Nephron (organoid): ENCODE results near the gene VWA3A.
"Not testable (repeated sequence)": the region's sequence is repeated elsewhere in the genome, so short reads cannot be mapped to it uniquely, and the experiment has no call there.

Experiments
- H3K27ac Mint-ChIP-seq, 3 experiments: 2 replicates each; pipeline ENCODE4 v1.8.0; 2020; ENCODE audit warnings: mixed read lengths in 3 of 3, mild to moderate bottlenecking in 2 of 3, moderate library complexity in 1 of 3
- H3K27me3 Mint-ChIP-seq: 2 replicates; pipeline ENCODE4 v1.8.0; 2021; ENCODE audit warnings: low read depth, mild to moderate bottlenecking, moderate library complexity, mixed read lengths
- H3K36me3 Mint-ChIP-seq: 2 replicates; pipeline ENCODE4 v1.8.0; 2020; ENCODE audit warnings: low read depth, mixed read lengths
- H3K4me1 Mint-ChIP-seq: 2 replicates; pipeline ENCODE4 v1.8.0; 2020; ENCODE audit warnings: mixed read lengths
- H3K4me3 Mint-ChIP-seq, 3 experiments: 2 replicates each; pipeline ENCODE4 v1.8.0; 2020; ENCODE audit warnings: mild to moderate bottlenecking in 3 of 3, mixed read lengths in 3 of 3, moderate library complexity in 2 of 3
- H3K9me3 Mint-ChIP-seq: 2 replicates; pipeline ENCODE4 v1.8.0; 2020; ENCODE audit warnings: mixed read lengths
- CTCF ChIP-seq, 3 experiments: fragments of 200-600 bp; sonication (generic); IDR thresholded peaks; one replicate each; pipeline ENCODE4 v1.5.0; 2021; ENCODE audit warnings: antibody characterized with exemption in 3 of 3; ENCODE audit not compliant: unreplicated experiment in 3 of 3

VWA3A gene

GRCh38 chr16:22193063-22193411 is 100.7 kb downstream of the VWA3A start:
- no peak for TF ChIP-seq CTCF (IDR thresholded peaks at IDR 0.05; ENCODE audit: unreplicated experiment in 3 of 3)
- Mint-ChIP-seq H3K27ac (peak overlapping the region in 1 of 3 experiments; percentile 32), H3K36me3 (no peaks in the 10 kb centered on the region), H3K27me3 (peaks cover 8% of the 10 kb centered on the region), H3K4me1 (peaks cover 32% of the 10 kb centered on the region), H3K4me3 (no peak overlapping the region), H3K9me3 (no peaks in the 10 kb centered on the region)

GRCh38 chr16:22194707-22195444 is 102.5 kb downstream of the VWA3A start:
- Mint-ChIP-seq H3K36me3 (no peaks in the 10 kb centered on the region), H3K27ac (peak overlapping the region; percentile 13 to 78 (median 35)), H3K9me3 (no peaks in the 10 kb centered on the region), H3K4me3 (peak overlapping the region; percentile 84 to 96 (median 86)), H3K4me1 (peaks cover 18% of the 10 kb centered on the region), H3K27me3 (peaks cover 8% of the 10 kb centered on the region)
- TF ChIP-seq CTCF (IDR thresholded peaks at IDR 0.05; ENCODE audit: unreplicated experiment in 3 of 3) = no peak

GRCh38 chr16:22195445-22195694 is 103.0 kb downstream of the VWA3A start:
- Mint-ChIP-seq H3K4me3 (peak overlapping the region; percentile 84 to 96 (median 86)), H3K36me3 (no peaks in the 10 kb centered on the region), H3K27ac (peak overlapping the region; percentile 76 to 80 (median 78)), H3K4me1 (peaks cover 18% of the 10 kb centered on the region), H3K9me3 (no peaks in the 10 kb centered on the region), H3K27me3 (peaks cover 8% of the 10 kb centered on the region)
- no peak for TF ChIP-seq CTCF (IDR thresholded peaks at IDR 0.05; ENCODE audit: unreplicated experiment in 3 of 3)

- Mint-ChIP-seq H3K4me1 (peaks cover 18% of the 10 kb centered on the region), H3K27ac (peak overlapping the region; percentile 76 to 80 (median 78)), H3K27me3 (peaks cover 8% of the 10 kb centered on the region), H3K4me3 (peak overlapping the region; percentile 84 to 96 (median 86)), H3K36me3 (no peaks in the 10 kb centered on the region), H3K9me3 (no peaks in the 10 kb centered on the region)
- TF ChIP-seq CTCF (IDR thresholded peaks at IDR 0.05; ENCODE audit: unreplicated experiment in 3 of 3) = peak; percentile 93 to 97 (median 96)
These were observed 103.6 kb downstream of the VWA3A start for GRCh38 chr16:22195695-22196558.

- H3K4me1 Mint-ChIP-seq = peaks cover 18% of the 10 kb centered on the region
- H3K4me3 Mint-ChIP-seq = peak overlapping the region; percentile 84 to 85 (median 84)
- not testable (repeated sequence) for H3K36me3 Mint-ChIP-seq, H3K9me3 Mint-ChIP-seq, H3K27me3 Mint-ChIP-seq
- H3K27ac Mint-ChIP-seq = peak overlapping the region in 2 of 3 experiments; percentile 36 to 49
These were observed 104.3 kb downstream of the VWA3A start for GRCh38 chr16:22196559-22197168.

- Mint-ChIP-seq H3K27ac (peak overlapping the region; percentile 50 to 85 (median 85)), H3K27me3 (peaks cover 8% of the 10 kb centered on the region), H3K9me3 (no peaks in the 10 kb centered on the region), H3K36me3 (no peaks in the 10 kb centered on the region), H3K4me1 (peaks cover 4% of the 10 kb centered on the region), H3K4me3 (peak overlapping the region in 2 of 3 experiments; percentile 34 to 53)
- TF ChIP-seq CTCF (IDR thresholded peaks at IDR 0.05; ENCODE audit: unreplicated experiment in 3 of 3) = no peak
These were observed 106.4 kb downstream of the VWA3A start for GRCh38 chr16:22198547-22199293.
